Coronary artery (tissue), 2 donors: ENCODE data around the gene ABCB1.
"Not testable (repeated sequence)": the region's sequence is repeated elsewhere in the genome, so short reads cannot be mapped to it uniquely, and the experiment has no call there.

Source experiments
- DNase-seq: peaks from one replicate; pipeline ENCODE4 v3.0.0-alpha.2; 2017; ENCODE audit warnings: low spot score
- H3K27ac ChIP-seq, 2 donors: fragments of 200-600 bp; sonication (generic); one replicate each; pipeline ENCODE4 v1.5.1; 2016 to 2019
- H3K4me3 ChIP-seq: fragments of 200-600 bp; sonication (generic); 2 replicates; pipeline ENCODE4 v1.5.1; 2016; ENCODE audit warnings: mild to moderate bottlenecking, moderate library complexity
- CTCF ChIP-seq: fragments of 200-600 bp; sonication (generic); IDR thresholded peaks from one replicate; pipeline ENCODE4 v1.5.1; 2019; ENCODE audit warnings: antibody characterized with exemption

The ABCB1 gene

DNA sequence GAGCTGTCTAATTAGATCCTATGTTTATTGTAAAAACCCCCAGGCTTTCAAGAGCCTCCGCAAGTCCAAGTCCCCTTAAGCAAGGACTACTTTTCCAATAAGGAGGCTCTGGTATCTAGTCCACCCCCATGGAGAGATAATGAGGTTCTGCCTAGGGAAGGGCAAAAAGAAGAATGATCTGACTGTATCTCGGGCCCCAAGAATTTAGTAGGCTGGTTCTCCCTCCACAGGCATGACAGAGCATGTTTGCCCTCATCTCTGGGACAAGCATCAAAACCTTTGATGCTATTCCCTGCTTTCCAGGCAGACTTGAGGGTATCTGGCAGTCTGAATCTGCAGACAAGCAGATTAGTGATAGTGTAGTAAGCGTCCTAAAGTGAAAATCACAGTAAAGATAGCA lies 19.0 kb downstream of the ABCB1 start:
- TF ChIP-seq CTCF, result no peak
- no peak for DNase-seq
- Histone ChIP-seq H3K27ac (no peak overlapping the region), H3K4me3 (no peak overlapping the region)

GRCh38 chr7:87580636-87581035 lies 20.0 kb downstream of the ABCB1 start:
- Histone ChIP-seq H3K27ac (no peak overlapping the region), H3K4me3 (no peak overlapping the region)
- no peak for DNase-seq
- no peak for TF ChIP-seq CTCF

- DNase-seq, result no peak
- no peak for TF ChIP-seq CTCF
- H3K27ac ChIP-seq, result no peak overlapping the region
- H3K4me3 ChIP-seq, result no peak overlapping the region
Measured at GRCh38 chr7:87575521-87575920, 25.2 kb downstream of the ABCB1 start.

DNA sequence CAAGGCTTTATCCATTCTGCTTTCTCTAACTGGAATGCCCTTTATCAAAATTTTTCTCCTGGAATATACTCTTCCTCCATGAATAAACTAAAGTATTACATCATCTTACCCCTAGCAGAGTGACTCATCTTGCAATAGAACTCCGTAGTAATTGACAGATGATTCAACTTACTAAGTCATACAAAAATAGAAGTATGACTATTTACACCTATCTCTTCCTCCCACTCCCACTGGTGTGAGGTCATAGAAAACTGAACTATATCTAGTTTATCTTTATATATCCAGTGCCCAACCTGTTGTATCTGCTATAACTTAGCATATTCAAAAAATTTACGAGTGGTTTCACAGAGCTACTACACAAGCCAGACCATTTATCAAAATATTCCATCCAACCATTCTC lies 26.1 kb downstream of the ABCB1 start:
- Histone ChIP-seq H3K27ac (no peak overlapping the region), H3K4me3 (no peak overlapping the region)
- no peak for TF ChIP-seq CTCF
- DNase-seq, result no peak

GRCh38 chr7:87572513-87572912 lies 28.2 kb downstream of the ABCB1 start:
- H3K4me3 ChIP-seq, H3K27ac ChIP-seq, DNase-seq: not testable (repeated sequence)

DNA sequence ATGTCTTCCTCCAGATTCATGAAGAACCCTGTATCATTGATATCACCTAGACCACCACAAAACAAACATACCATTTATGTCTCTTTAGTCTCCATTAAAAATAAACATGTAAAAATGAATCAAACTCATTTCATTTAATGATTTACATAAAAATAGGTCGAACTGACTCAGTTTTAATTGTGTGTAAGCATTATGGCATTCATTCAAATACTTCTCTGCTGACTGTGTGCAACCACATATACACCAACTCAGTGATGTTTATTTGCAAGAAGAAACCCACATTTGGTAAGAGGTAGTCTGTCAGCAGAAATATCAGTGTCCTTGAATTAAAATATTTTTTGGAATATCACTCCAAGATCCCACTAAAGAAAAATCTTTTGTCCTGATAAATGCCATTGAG lies 30.5 kb downstream of the ABCB1 start:
- DNase-seq, result no peak
- H3K27ac ChIP-seq, result no peak overlapping the region
- TF ChIP-seq CTCF, result no peak
- no peak overlapping the region for H3K4me3 ChIP-seq

DNA sequence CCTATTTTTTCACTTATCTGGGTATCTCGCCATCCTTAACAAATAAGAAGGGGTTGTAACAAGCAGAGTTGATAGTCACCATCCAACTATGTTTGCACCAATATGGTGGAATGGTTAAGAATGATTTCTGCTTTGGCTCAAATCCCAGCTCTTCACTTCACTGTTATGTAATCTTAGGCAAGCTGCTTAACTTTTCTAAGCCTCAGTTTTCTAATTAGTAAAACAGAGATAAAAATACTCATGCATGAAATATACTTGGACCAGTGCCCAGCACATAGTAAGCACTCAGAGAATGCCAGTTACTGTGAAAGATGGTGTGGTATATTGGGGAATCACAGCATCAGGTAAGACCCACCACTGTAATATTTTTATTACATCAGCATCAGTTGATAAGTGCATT lies 33.6 kb downstream of the ABCB1 start:
- TF ChIP-seq CTCF, result no peak
- Histone ChIP-seq H3K4me3 (no peak overlapping the region), H3K27ac (no peak overlapping the region)
- no peak for DNase-seq

DNA sequence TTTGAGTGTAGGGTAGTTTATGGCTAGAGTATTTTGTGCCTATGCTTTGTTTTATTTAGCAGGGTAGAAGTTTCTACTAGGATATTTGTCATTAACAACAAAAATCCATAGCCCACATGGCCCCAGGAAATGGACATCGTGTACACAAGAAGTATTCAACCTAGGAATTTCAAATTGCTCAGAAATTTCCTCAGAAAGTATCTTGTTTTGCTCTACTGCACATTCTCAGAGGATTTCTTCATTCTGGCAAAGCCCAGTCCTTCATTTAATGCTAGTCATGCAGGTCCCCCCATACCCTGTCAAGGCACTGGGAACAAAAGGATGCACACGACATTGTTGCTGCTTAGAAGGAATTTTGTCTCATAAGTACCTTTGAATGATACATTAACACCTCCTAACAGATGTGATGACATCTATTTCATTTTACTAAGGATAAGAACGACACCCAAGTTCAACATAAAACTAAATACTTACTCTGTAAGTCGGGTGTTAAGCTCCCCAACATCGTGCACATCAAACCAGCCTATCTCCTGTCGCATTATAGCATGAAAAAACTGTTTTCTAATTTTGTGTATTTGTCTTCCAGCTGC lies 34.3 kb downstream of the ABCB1 start:
- H3K4me3 ChIP-seq, result no peak overlapping the region
- H3K27ac ChIP-seq, result no peak overlapping the region
- no peak for TF ChIP-seq CTCF
- DNase-seq, result no peak
